Hepatocyte (in vitro differentiated cells): ENCODE data around the gene SDK1. TPM values are rescaled to one million over a fixed set of nuclear protein-coding genes. Genes with fewer than 3 reads are reported as not detected.
A peak's percentile ranks its signal among the peaks of the same experiment; 100 is the strongest.

ENCODE experiments used
- DNase-seq: peaks from one replicate; pipeline ENCODE4 v3.0.0-alpha.2; 2016; ENCODE audit warnings: low spot score
- H2AFZ ChIP-seq: fragments of 200-600 bp; sonication (generic); 2 replicates; pipeline ENCODE4 v1.6.0; 2016; ENCODE audit warnings: antibody characterized with exemption, mild to moderate bottlenecking
- H3K27ac ChIP-seq: fragments of 200-600 bp; sonication (generic); 2 replicates; pipeline ENCODE4 v1.5.1; 2016; ENCODE audit warnings: mild to moderate bottlenecking
- H3K27me3 ChIP-seq: fragments of 200-600 bp; sonication (generic); 2 replicates; pipeline ENCODE4 v1.6.1; 2016
- H3K36me3 ChIP-seq: fragments of 200-600 bp; sonication (generic); replicated peaks from 2 replicates; pipeline ENCODE4 v1.5.1; 2016; ENCODE audit warnings: low read depth; ENCODE audit not compliant: insufficient read depth
- H3K4me1 ChIP-seq: fragments of 200-600 bp; sonication (generic); 2 replicates; pipeline ENCODE4 v1.5.1; 2016; ENCODE audit warnings: mild to moderate bottlenecking, moderate library complexity; ENCODE audit not compliant: insufficient read depth
- H3K4me2 ChIP-seq: fragments of 200-600 bp; sonication (generic); 2 replicates; pipeline ENCODE4 v1.6.0; 2016
- H3K4me3 ChIP-seq: fragments of 200-600 bp; sonication (generic); 2 replicates; pipeline ENCODE4 v1.5.1; 2016; ENCODE audit warnings: mild to moderate bottlenecking
- H3K79me2 ChIP-seq: fragments of 200-600 bp; sonication (generic); 2 replicates; pipeline ENCODE4 v1.6.0; 2017; ENCODE audit warnings: mild to moderate bottlenecking
- H3K9me2 ChIP-seq: fragments of 200-600 bp; sonication (generic); replicated peaks from 2 replicates; pipeline ENCODE4 v1.6.0; 2017; ENCODE audit warnings: mild to moderate bottlenecking; ENCODE audit not compliant: insufficient read depth
- H3K9me3 ChIP-seq: fragments of 200-600 bp; sonication (generic); 2 replicates; pipeline ENCODE4 v1.5.1; 2016; ENCODE audit warnings: low read depth, mild to moderate bottlenecking
- H4K20me1 ChIP-seq: fragments of 200-600 bp; sonication (generic); 2 replicates; pipeline ENCODE4 v1.6.0; 2016; ENCODE audit warnings: mild to moderate bottlenecking; ENCODE audit not compliant: insufficient read depth, poor library complexity, severe bottlenecking
- EZH2 ChIP-seq: fragments of 200-600 bp; sonication (generic); IDR thresholded peaks from 2 replicates; pipeline ENCODE4 v1.6.1; 2016; ENCODE audit warnings: antibody characterized with exemption, mild to moderate bottlenecking, borderline replicate concordance
- EZH2phosphoT487 ChIP-seq: fragments of 200-600 bp; sonication (generic); IDR thresholded peaks from one replicate; pipeline ENCODE4 v1.6.1; 2018; ENCODE audit warnings: antibody characterized with exemption, mild to moderate bottlenecking, low read depth, moderate library complexity; ENCODE audit not compliant: unreplicated experiment, severe bottlenecking
- WGBS: methylation state at CpG from one replicate; pipeline ENCODE4 v1.1.6; 2016; ENCODE audit warnings: low lambda C conversion rate; ENCODE audit errors: missing lambda C conversion rate; 5-methylcytosine and 5-hydroxymethylcytosine counted together
- polyA plus RNA-seq: library from polyadenylated mRNA; unstranded; fragments of >200 nt; fragmentation: Nextera tagmentation; extraction: Ambion mirVana; gene quantifications from 2 replicates; pipeline ENCODE4 v1.2.1, GENCODE V29; 2016
- total RNA-seq: library from RNA; depleted of rRNA; stranded (reverse); fragments of >200 nt; gene quantifications from 2 replicates; pipeline ENCODE4 v1.2.3, GENCODE V29; 2014
- TF ChIP-seq, protein P1 (sequence below): fragments of 200-600 bp; sonication (generic); IDR thresholded peaks from 2 replicates; pipeline ENCODE4 v1.5.1; 2016; ENCODE audit warnings: antibody characterized with exemption, mild to moderate bottlenecking; ENCODE audit not compliant: poor library complexity

Gene SDK1
- total and polyA plus RNA-seq, 2 experiments from 2014 or later, result 4.3 to 10.0 TPM

DNA sequence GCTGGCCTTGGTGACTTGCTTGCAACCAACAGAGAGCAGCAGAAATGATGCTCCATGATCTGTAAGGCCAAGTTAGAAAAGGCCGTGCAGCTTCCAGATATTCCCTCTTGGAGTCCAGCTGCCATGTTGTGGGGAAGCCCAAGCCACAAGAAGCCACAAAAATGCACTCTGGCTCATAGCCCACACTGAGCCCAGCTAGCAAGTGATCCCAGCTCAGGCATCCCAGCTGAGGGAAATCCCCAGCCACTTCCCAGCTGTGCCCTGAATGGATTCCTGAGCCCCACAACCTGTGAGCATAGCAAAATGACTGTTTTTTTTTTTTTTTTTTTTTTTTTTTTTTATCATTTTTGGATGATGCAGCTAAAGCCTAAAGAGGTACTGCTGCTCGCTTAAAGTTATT, 11.1 kb upstream of the SDK1 start:
- H3K36me3 ChIP-seq, result no peaks in the 10 kb centered on the region
- TF ChIP-seq, protein P1, sequence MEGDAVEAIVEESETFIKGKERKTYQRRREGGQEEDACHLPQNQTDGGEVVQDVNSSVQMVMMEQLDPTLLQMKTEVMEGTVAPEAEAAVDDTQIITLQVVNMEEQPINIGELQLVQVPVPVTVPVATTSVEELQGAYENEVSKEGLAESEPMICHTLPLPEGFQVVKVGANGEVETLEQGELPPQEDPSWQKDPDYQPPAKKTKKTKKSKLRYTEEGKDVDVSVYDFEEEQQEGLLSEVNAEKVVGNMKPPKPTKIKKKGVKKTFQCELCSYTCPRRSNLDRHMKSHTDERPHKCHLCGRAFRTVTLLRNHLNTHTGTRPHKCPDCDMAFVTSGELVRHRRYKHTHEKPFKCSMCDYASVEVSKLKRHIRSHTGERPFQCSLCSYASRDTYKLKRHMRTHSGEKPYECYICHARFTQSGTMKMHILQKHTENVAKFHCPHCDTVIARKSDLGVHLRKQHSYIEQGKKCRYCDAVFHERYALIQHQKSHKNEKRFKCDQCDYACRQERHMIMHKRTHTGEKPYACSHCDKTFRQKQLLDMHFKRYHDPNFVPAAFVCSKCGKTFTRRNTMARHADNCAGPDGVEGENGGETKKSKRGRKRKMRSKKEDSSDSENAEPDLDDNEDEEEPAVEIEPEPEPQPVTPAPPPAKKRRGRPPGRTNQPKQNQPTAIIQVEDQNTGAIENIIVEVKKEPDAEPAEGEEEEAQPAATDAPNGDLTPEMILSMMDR, result no peak
- TF ChIP-seq EZH2phosphoT487 (no peak), EZH2 (no peak)
- 90% methylated on average over 2 of the region's 2 CpGs for WGBS

DNA sequence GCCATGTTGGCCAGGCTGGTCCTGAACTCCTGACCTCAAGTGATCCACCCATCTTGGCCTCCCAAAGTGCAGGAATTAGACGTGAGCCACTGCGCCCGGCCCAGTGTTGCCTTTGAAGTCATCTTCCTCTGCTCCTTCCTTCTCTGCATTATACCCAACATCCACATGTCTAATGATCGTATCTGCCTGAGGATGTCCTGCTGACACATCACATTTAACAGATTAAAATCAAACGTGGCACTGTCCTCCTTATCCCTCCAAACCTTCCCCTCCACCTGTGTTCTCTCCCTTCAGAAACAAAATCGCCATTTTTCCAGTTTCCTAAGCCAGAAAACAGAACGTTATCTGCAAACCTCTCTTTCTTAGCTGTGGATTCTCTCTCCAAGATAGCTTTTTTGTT, 8.4 kb upstream of the SDK1 start:
- TF ChIP-seq, protein P1, result no peak
- TF ChIP-seq EZH2phosphoT487 (no peak), EZH2 (no peak)
- no peaks in the 10 kb centered on the region for H3K9me3 ChIP-seq
- H3K27me3 ChIP-seq, result no peaks in the 10 kb centered on the region
- no peak overlapping the region for H3K4me2 ChIP-seq
- 72% methylated on average over 7 of the region's 7 CpGs for WGBS
- H4K20me1 ChIP-seq, result no peaks in the 10 kb centered on the region
- no peak overlapping the region for H3K4me3 ChIP-seq
- no peaks in the 10 kb centered on the region for H3K9me2 ChIP-seq
- H2AFZ ChIP-seq, result no peak overlapping the region
- H3K79me2 ChIP-seq, result no peaks in the 10 kb centered on the region
- no peaks in the 10 kb centered on the region for H3K4me1 ChIP-seq
- no peaks in the 10 kb centered on the region for H3K36me3 ChIP-seq
- DNase-seq, result no peak
- no peak overlapping the region for H3K27ac ChIP-seq

More for the DNA sequence above, 11.1 kb upstream of the SDK1 start:
- H2AFZ ChIP-seq, result no peak overlapping the region
- H3K9me2 ChIP-seq, result no peaks in the 10 kb centered on the region
- H3K4me2 ChIP-seq, result no peak overlapping the region
- no peak overlapping the region for H3K4me3 ChIP-seq
- no peaks in the 10 kb centered on the region for H3K4me1 ChIP-seq
- DNase-seq, result no peak
- H3K27ac ChIP-seq, result no peak overlapping the region
- no peaks in the 10 kb centered on the region for H3K9me3 ChIP-seq
- H3K27me3 ChIP-seq, result no peaks in the 10 kb centered on the region
- H3K79me2 ChIP-seq, result no peaks in the 10 kb centered on the region
- no peaks in the 10 kb centered on the region for H4K20me1 ChIP-seq

DNA sequence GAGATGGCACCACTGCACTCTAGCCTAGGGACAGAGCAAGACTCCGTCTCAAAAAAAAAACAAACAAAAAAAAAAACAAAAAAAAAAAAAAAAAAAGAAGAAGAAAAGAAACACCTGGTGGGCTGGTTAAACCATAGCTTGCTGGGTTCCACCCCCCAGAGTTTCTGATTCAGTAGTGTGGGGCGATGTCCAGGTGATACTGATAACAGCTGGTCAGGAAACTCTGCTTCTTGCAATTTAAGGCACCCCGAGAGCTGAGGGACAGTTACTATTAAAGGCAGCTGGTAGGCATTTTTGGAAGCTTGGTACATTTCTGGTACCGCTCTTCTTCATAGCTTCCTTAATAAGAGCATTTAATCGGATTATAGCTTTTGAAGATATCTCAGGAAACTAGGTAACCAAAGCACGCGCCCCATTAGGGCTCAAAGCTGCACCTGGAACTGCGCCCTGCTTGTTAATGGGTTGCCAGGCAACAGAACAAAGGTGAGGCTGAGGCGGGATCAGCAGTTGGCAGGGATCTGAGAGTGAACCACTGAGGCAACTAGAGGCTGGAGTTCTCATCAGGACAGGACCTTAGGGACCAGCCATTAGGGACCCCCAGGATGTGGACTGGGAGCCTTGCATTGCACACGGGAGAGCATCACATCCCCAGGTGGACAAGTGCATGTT, 6.5 kb upstream of the SDK1 start:
- Histone ChIP-seq H3K4me1 (no peaks in the 10 kb centered on the region), H3K4me3 (no peak overlapping the region), H2AFZ (no peak overlapping the region), H3K27ac (no peak overlapping the region), H3K36me3 (no peaks in the 10 kb centered on the region), H3K79me2 (no peaks in the 10 kb centered on the region), H4K20me1 (no peaks in the 10 kb centered on the region), H3K9me3 (no peaks in the 10 kb centered on the region), H3K27me3 (no peaks in the 10 kb centered on the region), H3K4me2 (no peak overlapping the region), H3K9me2 (no peaks in the 10 kb centered on the region)
- DNase-seq, result peak; percentile 63
- WGBS, result 68% methylated on average over 10 of the region's 10 CpGs
- TF ChIP-seq, protein P1, result no peak
- TF ChIP-seq EZH2 (no peak), EZH2phosphoT487 (no peak)
